ENCODE measurements around the gene COL11A2. TPM values are rescaled to one million over a fixed set of nuclear protein-coding genes. Genes with fewer than 3 reads are reported as not detected.

The COL11A2 gene
- total and polyA plus RNA-seq, 2 of the 13 experiments (the other 11 are each of a cell fraction or from before 2014, with no cell fraction given): 0.55 TPM

- 0 out of 2 replicates have a peak, but pooled peaks have one; percentile 22 for TF ChIP-seq ARID4A (CRISPR knock-in tag; IDR thresholded peaks at IDR 0.05; ENCODE audit: borderline replicate concordance)
- TF ChIP-seq PHF21A (CRISPR knock-in tag; IDR thresholded peaks at IDR 0.05): 0 out of 2 replicates have a peak, but pooled peaks have one; percentile 20
- 0 out of 2 replicates have a peak, but pooled peaks have one; percentile 8 for TF ChIP-seq BHLHE40 (IDR thresholded peaks at IDR 0.05; ENCODE audit: low read length)
- TF ChIP-seq ZNF3 (CRISPR knock-in tag; IDR thresholded peaks at IDR 0.05): no peak
- TF ChIP-seq ISX (CRISPR knock-in tag; conservative IDR thresholded peaks at IDR 0.05): no peak
- peak; percentile 62; the same call in 1 of the 2 replicates for TF ChIP-seq HOMEZ (CRISPR knock-in tag; IDR thresholded peaks at IDR 0.05; ENCODE audit: low read depth)
- peak; percentile 80 for TF ChIP-seq SMC3 (IDR thresholded peaks at IDR 0.05; ENCODE audit: low read length)
- no peak for TF ChIP-seq FOSL1 (CRISPR knock-in tag; IDR thresholded peaks at IDR 0.05; ENCODE audit: borderline replicate concordance)
- no peak for TF ChIP-seq E2F1 (CRISPR knock-in tag; IDR thresholded peaks at IDR 0.05)
- peak; percentile 45; the same call in 1 of the 2 replicates for TF ChIP-seq ZNF331 (CRISPR knock-in tag; IDR thresholded peaks at IDR 0.05)
- peak; percentile 26; the same call in 1 of the 2 replicates for TF ChIP-seq ZMYM2 (CRISPR knock-in tag; IDR thresholded peaks at IDR 0.05)
- TF ChIP-seq, protein P1, sequence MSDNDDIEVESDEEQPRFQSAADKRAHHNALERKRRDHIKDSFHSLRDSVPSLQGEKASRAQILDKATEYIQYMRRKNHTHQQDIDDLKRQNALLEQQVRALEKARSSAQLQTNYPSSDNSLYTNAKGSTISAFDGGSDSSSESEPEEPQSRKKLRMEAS (IDR thresholded peaks at IDR 0.05): peak; percentile 51; the same call in 1 of the 2 replicates
- TF ChIP-seq ZBTB39 (CRISPR knock-in tag; IDR thresholded peaks at IDR 0.05): peak; percentile 76
- TF ChIP-seq ZBTB26 (CRISPR knock-in tag; IDR thresholded peaks at IDR 0.05; ENCODE audit: borderline replicate concordance): no peak
- TF ChIP-seq ETV5 (CRISPR knock-in tag; IDR thresholded peaks at IDR 0.05; ENCODE audit: borderline replicate concordance): peak; percentile 8; the same call in 1 of the 2 replicates
- TF ChIP-seq ZMYM4 (CRISPR knock-in tag; IDR thresholded peaks at IDR 0.05): peak; percentile 60
- 0 out of 2 replicates have a peak, but pooled peaks have one; percentile 17 for TF ChIP-seq HDAC2 (CRISPR knock-in tag; IDR thresholded peaks at IDR 0.05)
These were observed 68.3 kb downstream of the COL11A2 start (continued) for GRCh38 chr6:33123732-33124524.
